Measurements from ENCODE around the gene SLC25A53. TPM values are rescaled to one million over a fixed set of nuclear protein-coding genes. Genes with fewer than 3 reads are reported as not detected.

Gene SLC25A53
- polyA plus RNA-seq, result 2.3 to 2.8 TPM (median 2.7 TPM) in 3 replicates
- polyA plus RNA-seq (2011; ENCODE audit: low read depth), result 1.3 TPM
- polyA plus RNA-seq (2011; cell fraction: cytosol; rRNA removed), result 1.8 and 1.9 TPM in 2 replicates
- polyA plus RNA-seq (2011; cell fraction: nucleus; rRNA removed), result 3.3 and 4.0 TPM in 2 replicates
- 2.6 and 3.0 TPM in 2 replicates for polyA plus RNA-seq (2012; ENCODE audit: low replicate concordance)
- polyA minus RNA-seq, result 2.1 to 3.5 TPM in 2 of 3 replicates, not detected in the other
- polyA minus RNA-seq (2011; cell fraction: cytosol; rRNA and poly(A)+ RNA removed), result not detected
- polyA minus RNA-seq (2011; cell fraction: nucleus; rRNA and poly(A)+ RNA removed), result 2.3 and 3.9 TPM in 2 replicates

GRCh38 chrX:104156630-104157529 is at the start of gene SLC25A53:
Gene SLC25A53, minus strand, starts transcription at chrX:104157009. Its CDS starts 51,752 bp downstream, at chrX:104105257.
- peak within 1 kb of the TSS; percentile 90 for H3K27ac ChIP-seq (ENCODE audit: control insufficient read depth, insufficient read depth, low read length)
- no peaks in the 10 kb centered on the region for H3K9me1 ChIP-seq (ENCODE audit: control insufficient read depth, extremely low read depth, insufficient read depth, low read length)
- dilution Hi-C loops (cut with MboI; ENCODE audit: extremely low pct_ligation_motif_present, low sequenced_read_pairs), result no loop called here
- no peaks in the 10 kb centered on the region for H3K4me1 ChIP-seq (ENCODE audit: control insufficient read depth, extremely low read depth, insufficient read depth, low read length)
- no peaks in the 10 kb centered on the region for H3K27me3 ChIP-seq (ENCODE audit: control insufficient read depth, extremely low read depth, insufficient read depth, low read length)
- no peak for DNase-seq (ENCODE audit: low read depth, low spot score)
- peak; percentile 53 for FAIRE-seq
- H3K4me3 ChIP-seq (ENCODE audit: control insufficient read depth in 2 of 3, extremely low read depth in 1 of 3, insufficient read depth in 2 of 3, low read depth in 1 of 3, low read length in 3 of 3), result peak within 1 kb of the TSS; percentile 64 to 83 (median 83)
- H3K9ac ChIP-seq (ENCODE audit: control insufficient read depth, extremely low read depth, insufficient read depth, low read length), result peak within 1 kb of the TSS; percentile 86
- peak within 1 kb of the TSS; percentile 94 for H2AFZ ChIP-seq (ENCODE audit: control insufficient read depth, low read length)
- H3K36me3 ChIP-seq (ENCODE audit: control insufficient read depth in 2 of 2, extremely low read depth in 1 of 2, insufficient read depth in 2 of 2, low read length in 2 of 2), result no peaks in the 10 kb centered on the region
- peak within 1 kb of the TSS; percentile 78 for H3K4me2 ChIP-seq (ENCODE audit: control insufficient read depth, extremely low read depth, insufficient read depth, low read depth, low read length)
- no peaks in the 10 kb centered on the region for H4K20me1 ChIP-seq (ENCODE audit: control insufficient read depth, extremely low read depth, insufficient read depth, low read length)
- H3K9me3 ChIP-seq (ENCODE audit: control insufficient read depth, low read depth, low read length), result no peaks in the 10 kb centered on the region
- H3K79me2 ChIP-seq (ENCODE audit: control insufficient read depth, insufficient read depth, low read length), result peaks cover 4% of the 10 kb centered on the region
- TF ChIP-seq CTCF (optimal IDR thresholded peaks at IDR 0.05 in 1 of 3, IDR thresholded peaks at IDR 0.05 in 1 of 3, conservative IDR thresholded peaks at IDR 0.05 in 1 of 3; ENCODE audit: extremely low read depth in 1 of 3, insufficient read depth in 2 of 3, low read length in 3 of 3) (no peak), EZH2 (IDR thresholded peaks at IDR 0.05; ENCODE audit: low read length) (no peak)

- Histone ChIP-seq H3K27ac (ENCODE audit: control insufficient read depth, insufficient read depth, low read length) (no peak overlapping the region), H3K36me3 (ENCODE audit: control insufficient read depth in 2 of 2, extremely low read depth in 1 of 2, insufficient read depth in 2 of 2, low read length in 2 of 2) (no peaks in the 10 kb centered on the region), H3K9me3 (ENCODE audit: control insufficient read depth, low read depth, low read length) (no peaks in the 10 kb centered on the region), H3K4me2 (ENCODE audit: control insufficient read depth, extremely low read depth, insufficient read depth, low read depth, low read length) (no peak overlapping the region), H3K9ac (ENCODE audit: control insufficient read depth, extremely low read depth, insufficient read depth, low read length) (no peak overlapping the region), H3K4me3 (ENCODE audit: control insufficient read depth in 2 of 3, extremely low read depth in 1 of 3, insufficient read depth in 2 of 3, low read depth in 1 of 3, low read length in 3 of 3) (no peak overlapping the region), H2AFZ (ENCODE audit: control insufficient read depth, low read length) (no peak overlapping the region), H4K20me1 (ENCODE audit: control insufficient read depth, extremely low read depth, insufficient read depth, low read length) (no peaks in the 10 kb centered on the region), H3K9me1 (ENCODE audit: control insufficient read depth, extremely low read depth, insufficient read depth, low read length) (no peaks in the 10 kb centered on the region), H3K79me2 (ENCODE audit: control insufficient read depth, insufficient read depth, low read length) (no peaks in the 10 kb centered on the region), H3K27me3 (ENCODE audit: control insufficient read depth, extremely low read depth, insufficient read depth, low read length) (no peaks in the 10 kb centered on the region), H3K4me1 (ENCODE audit: control insufficient read depth, extremely low read depth, insufficient read depth, low read length) (no peaks in the 10 kb centered on the region)
- DNase-seq (ENCODE audit: low read depth, low spot score) (no peak), FAIRE-seq (no peak)
- no peak for TF ChIP-seq CTCF (optimal IDR thresholded peaks at IDR 0.05 in 1 of 3, IDR thresholded peaks at IDR 0.05 in 1 of 3, conservative IDR thresholded peaks at IDR 0.05 in 1 of 3; ENCODE audit: extremely low read depth in 1 of 3, insufficient read depth in 2 of 3, low read length in 3 of 3)
- TF ChIP-seq EZH2 (IDR thresholded peaks at IDR 0.05; ENCODE audit: low read length), result no peak
- dilution Hi-C loops (cut with MboI; ENCODE audit: extremely low pct_ligation_motif_present, low sequenced_read_pairs), result no loop called here
These were observed 48.7 kb upstream of the SLC25A53 start for GRCh38 chrX:104205548-104205947.

Measured in keratinocyte (primary cell).